PC-3 (cell line): Measurements from ENCODE around the gene CCDC91.

Experiments
- CTCF ChIP-seq: fragments of 300-600 bp; sonication (generic); conservative IDR thresholded peaks from 2 replicates; pipeline ENCODE4 v1.5.1; 2017; ENCODE audit warnings: antibody characterized with exemption, low read depth, mild to moderate bottlenecking, low read length
- EZH2phosphoT487 ChIP-seq: fragments of 300-600 bp; sonication (generic); IDR thresholded peaks from 2 replicates; pipeline ENCODE4 v1.6.1; 2018; ENCODE audit warnings: mild to moderate bottlenecking, antibody characterized with exemption, low read length, borderline replicate concordance

DNA sequence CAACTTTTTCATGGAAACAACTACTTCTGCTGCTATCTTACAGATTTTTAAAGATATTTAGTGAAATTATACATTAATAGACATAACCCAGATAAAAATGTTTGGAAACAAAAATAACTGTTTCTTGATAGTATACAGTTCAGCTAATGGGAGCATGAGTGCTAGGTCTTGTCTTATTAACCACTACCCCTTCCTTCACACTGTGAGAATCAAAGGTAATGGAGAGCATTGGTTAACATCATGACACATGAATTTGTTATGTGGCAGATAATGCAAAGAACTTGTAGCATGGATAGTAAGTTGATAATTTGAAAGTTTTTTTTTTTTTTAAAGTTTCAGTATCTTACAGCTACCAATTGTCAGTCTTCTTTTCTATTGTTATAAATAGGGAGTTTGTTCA, 44.2 kb downstream of the CCDC91 start:
- no peak for TF ChIP-seq CTCF
- no peak for TF ChIP-seq EZH2phosphoT487
